Adipocyte (in vitro differentiated cells): ENCODE measurements around the gene ACCS.

Experiments
- DNase-seq: peaks from one replicate; pipeline ENCODE4 v3.0.0-alpha.2; 2015; ENCODE audit warnings: low read depth
- H3K27me3 ChIP-seq: replicated peaks from 2 replicates; pipeline ENCODE4 v1.7.0; 2013; ENCODE audit warnings: mild to moderate bottlenecking, low read length, moderate library complexity; ENCODE audit not compliant: control insufficient read depth, insufficient read depth
- H3K36me3 ChIP-seq: 2 replicates; pipeline ENCODE4 v1.7.0; 2013; ENCODE audit warnings: low read length, mild to moderate bottlenecking, moderate library complexity; ENCODE audit not compliant: control insufficient read depth, insufficient read depth, severe bottlenecking
- H3K4me1 ChIP-seq: 2 replicates; pipeline ENCODE4 v1.7.0; 2013; ENCODE audit warnings: mild to moderate bottlenecking, low read length, moderate library complexity; ENCODE audit not compliant: control insufficient read depth, insufficient read depth
- H3K4me3 ChIP-seq: 2 replicates; pipeline ENCODE4 v1.7.0; 2013; ENCODE audit warnings: mild to moderate bottlenecking, low read length, moderate library complexity
- H3K9ac ChIP-seq: 2 replicates; pipeline ENCODE4 v1.7.0; 2013; ENCODE audit warnings: mild to moderate bottlenecking, low read length, moderate library complexity
- H3K9me3 ChIP-seq: 2 replicates; pipeline ENCODE4 v1.7.0; 2013; ENCODE audit warnings: mild to moderate bottlenecking, low read length, moderate library complexity; ENCODE audit not compliant: control insufficient read depth

Gene ACCS, protein sequence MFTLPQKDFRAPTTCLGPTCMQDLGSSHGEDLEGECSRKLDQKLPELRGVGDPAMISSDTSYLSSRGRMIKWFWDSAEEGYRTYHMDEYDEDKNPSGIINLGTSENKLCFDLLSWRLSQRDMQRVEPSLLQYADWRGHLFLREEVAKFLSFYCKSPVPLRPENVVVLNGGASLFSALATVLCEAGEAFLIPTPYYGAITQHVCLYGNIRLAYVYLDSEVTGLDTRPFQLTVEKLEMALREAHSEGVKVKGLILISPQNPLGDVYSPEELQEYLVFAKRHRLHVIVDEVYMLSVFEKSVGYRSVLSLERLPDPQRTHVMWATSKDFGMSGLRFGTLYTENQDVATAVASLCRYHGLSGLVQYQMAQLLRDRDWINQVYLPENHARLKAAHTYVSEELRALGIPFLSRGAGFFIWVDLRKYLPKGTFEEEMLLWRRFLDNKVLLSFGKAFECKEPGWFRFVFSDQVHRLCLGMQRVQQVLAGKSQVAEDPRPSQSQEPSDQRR

DNA sequence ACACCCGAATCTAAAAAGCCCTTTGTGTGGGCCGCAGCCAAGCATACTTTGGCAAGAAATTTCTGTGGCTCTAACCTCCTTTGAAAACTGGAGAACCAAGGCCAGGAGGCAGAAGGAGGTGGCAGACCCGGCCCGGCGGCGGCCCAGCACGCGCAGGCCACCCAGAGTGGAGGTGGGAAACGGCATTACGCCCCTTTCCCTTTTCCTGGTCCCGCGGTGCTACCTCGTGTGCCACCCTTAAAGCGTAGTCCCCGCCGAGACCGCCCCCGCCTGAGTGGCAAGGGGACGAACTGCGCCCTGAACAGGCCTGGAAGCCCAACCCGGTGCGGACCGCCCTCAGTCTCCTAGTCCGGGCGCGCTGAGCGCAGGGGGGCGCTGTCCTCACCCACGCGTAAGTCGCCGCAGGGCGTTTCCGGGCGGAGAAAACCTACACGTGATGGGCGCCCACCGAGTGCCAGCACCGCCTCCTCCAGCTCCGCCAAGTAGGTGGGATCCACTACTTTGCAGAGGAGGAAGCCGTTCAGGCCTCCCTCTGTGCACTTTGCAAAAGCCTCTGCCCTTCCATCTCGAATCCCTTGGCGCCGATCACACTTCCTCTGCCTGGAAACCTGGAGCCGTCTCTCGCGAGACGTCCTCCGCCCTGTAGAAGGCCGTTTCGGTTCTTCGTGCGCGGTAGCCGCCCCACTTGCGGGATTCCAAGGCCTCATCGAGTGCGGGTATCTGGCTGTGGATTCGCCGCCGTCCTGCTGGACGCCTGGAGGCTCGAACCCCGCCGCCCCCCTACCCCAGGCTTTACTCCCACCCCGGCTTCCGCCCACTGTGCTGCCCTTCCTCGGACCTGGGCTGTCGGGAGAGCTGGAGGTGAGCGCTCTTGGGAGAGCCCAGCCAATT is at the start of gene ACCS:
Gene ACCS, plus strand, starts transcription at position 430 of the 891 bp plus-strand sequence. CDS start 1,358 bp downstream, outside the sequence.
- peak; percentile 96 for DNase-seq
- H3K36me3 ChIP-seq, result peaks cover 5% of the 10 kb centered on the region
- peak within 1 kb of the TSS; percentile 88 for H3K9ac ChIP-seq
- peak within 1 kb of the TSS; percentile 82 for H3K4me3 ChIP-seq
- peaks cover 6% of the 10 kb centered on the region for H3K4me1 ChIP-seq
- no peaks in the 10 kb centered on the region for H3K9me3 ChIP-seq
- no peaks in the 10 kb centered on the region for H3K27me3 ChIP-seq

DNA sequence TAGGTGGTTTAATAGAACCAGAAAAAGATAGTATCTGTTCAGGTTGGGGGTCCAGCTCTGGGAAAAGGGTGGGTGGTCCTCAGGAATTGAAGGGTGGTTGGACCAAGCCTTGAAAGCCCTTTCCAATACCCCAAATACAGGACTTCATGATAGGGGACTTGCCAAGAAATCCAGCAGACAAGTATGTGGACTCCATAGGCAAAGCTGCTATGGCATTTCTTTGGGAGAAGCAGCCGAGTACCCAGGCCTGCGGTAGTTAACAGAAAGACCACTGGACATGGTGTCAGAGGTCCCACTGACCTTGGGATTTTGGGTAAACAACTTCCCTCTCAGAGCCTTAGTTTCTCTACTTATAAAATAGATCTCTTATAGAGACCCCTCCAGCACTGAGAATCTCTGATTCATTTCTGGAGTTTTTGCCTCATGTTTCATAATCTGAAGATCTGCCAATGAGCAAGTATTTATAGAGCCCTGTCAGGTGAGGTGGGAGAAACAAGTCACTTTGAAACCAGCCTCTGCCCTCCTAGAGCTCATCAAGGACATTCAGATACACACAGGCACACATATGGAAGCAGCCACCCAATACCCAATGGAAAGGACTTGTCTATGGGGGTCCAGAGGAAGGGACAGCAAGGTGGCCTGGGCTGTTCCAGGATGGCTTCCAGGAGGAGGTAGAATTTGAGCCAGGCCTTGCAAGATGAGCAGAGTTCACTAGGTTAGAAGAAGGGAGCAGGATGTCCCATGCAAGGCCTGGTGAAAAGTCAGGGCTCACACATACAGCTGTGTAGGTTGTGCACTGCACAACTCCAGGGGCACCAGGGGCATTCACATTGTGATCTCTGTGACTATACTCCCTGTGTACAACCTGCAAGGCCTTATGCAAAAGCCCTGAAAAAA is 49.3 kb upstream of the ACCS start:
- Histone ChIP-seq H3K27me3 (no peaks in the 10 kb centered on the region), H3K4me1 (peaks cover 52% of the 10 kb centered on the region), H3K36me3 (no peaks in the 10 kb centered on the region), H3K4me3 (peak overlapping the region; percentile 57), H3K9me3 (peaks cover 3% of the 10 kb centered on the region), H3K9ac (peak overlapping the region; percentile 73)
- DNase-seq, result no peak

DNA sequence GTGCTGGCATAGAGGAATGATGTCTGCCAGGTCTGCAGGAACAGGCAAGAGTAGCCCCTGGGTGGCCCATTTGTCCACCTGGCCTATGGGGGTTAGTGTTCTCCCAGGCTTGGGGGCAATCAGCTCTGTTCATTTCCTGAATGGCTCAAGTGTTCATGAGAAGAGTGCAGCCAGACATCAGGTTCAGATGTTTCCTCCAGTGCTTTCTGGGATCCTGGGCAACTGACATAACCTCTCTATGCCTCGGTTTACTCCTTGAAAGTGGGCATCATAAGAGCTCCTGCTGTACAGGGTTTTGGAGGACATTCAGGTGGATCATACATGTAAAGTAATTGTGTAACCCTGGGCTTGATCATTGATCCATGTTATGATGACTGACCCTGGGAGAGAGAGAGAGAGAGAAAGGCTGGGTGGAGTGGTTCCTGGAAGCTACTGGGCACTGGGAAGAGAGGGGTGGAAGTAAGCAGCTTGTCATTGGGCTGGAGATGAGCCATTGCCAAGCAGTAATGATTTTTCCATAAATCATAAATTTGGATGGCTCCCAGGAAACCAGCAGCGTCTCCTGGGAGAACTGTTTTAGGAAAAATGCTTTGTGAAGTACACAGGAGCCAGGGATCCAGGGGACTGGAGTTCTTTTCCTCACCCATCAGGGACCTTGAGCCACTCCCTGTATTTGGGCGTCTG is 48.5 kb upstream of the ACCS start:
- Histone ChIP-seq H3K27me3 (no peaks in the 10 kb centered on the region), H3K4me1 (peaks cover 51% of the 10 kb centered on the region), H3K9me3 (peaks cover 10% of the 10 kb centered on the region), H3K9ac (no peak overlapping the region), H3K36me3 (no peaks in the 10 kb centered on the region), H3K4me3 (peak overlapping the region; percentile 27)
- DNase-seq, result no peak

DNA sequence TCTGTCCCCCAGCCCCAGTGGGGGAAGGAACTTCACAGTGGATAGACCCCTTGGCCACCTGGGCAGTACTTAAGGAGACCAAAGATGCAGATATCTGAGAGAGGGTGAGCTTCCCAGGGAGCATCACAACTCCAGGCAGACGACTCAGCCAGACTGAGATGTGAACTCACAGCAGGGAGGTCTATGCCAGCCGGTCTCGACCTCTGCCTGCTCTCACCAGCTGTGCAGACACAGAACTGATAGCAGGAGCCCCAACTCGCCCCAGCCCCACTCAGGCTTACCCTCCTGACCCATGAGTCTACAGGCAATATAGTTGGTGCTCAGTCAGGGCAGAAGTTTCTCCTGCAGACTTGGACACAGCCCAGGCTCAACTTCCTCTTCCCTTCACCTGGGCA is 47.9 kb upstream of the ACCS start:
- Histone ChIP-seq H3K36me3 (no peaks in the 10 kb centered on the region), H3K27me3 (no peaks in the 10 kb centered on the region), H3K4me1 (peaks cover 51% of the 10 kb centered on the region), H3K4me3 (no peak overlapping the region), H3K9ac (peak overlapping the region; percentile 7), H3K9me3 (peaks cover 10% of the 10 kb centered on the region)
- DNase-seq, result no peak

DNA sequence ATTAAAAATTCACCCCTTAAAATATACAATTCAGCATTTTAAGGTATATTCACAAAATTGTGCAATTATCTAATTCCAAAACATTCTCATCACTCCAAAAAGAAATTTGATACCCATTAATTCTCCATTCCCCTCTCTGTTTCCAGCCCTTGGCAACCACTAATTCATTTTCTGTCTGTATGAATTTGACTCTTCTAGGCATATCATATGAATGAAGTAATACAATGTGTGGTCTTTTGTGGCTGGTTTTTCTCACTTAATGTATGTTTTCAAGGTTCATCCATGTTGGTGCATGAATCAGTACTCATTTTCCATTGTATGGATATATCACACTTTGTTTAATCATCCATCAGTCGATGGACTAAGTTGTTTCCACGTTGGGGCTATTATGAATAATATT is 47.2 kb upstream of the ACCS start:
- Histone ChIP-seq H3K36me3 (no peaks in the 10 kb centered on the region), H3K4me3 (no peak overlapping the region), H3K9ac (no peak overlapping the region), H3K27me3 (no peaks in the 10 kb centered on the region), H3K4me1 (peaks cover 47% of the 10 kb centered on the region), H3K9me3 (peaks cover 10% of the 10 kb centered on the region)
- DNase-seq, result peak; percentile 10

DNA sequence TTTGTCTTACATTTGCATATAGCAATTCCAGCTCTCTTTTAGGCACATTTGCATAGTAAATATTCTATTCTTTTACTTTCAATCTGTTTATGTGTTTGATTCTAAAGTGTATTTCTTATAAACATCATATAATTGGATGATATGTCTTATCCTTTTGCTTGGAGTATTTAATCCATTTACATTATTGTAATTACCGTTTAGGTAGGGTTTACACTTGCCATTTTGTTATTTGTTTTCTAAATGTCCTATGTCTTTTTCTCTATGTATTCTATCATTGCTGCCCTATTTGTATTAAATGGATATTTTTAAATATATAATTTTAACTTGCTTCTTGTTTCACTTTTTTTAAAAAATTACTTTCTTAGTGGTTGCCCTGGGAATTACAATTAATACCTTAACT is 41.1 kb upstream of the ACCS start:
- no peak for DNase-seq
- Histone ChIP-seq H3K36me3 (no peaks in the 10 kb centered on the region), H3K4me1 (peaks cover 8% of the 10 kb centered on the region), H3K27me3 (no peaks in the 10 kb centered on the region), H3K9me3 (peaks cover 21% of the 10 kb centered on the region), H3K4me3 (no peak overlapping the region), H3K9ac (no peak overlapping the region)

DNA sequence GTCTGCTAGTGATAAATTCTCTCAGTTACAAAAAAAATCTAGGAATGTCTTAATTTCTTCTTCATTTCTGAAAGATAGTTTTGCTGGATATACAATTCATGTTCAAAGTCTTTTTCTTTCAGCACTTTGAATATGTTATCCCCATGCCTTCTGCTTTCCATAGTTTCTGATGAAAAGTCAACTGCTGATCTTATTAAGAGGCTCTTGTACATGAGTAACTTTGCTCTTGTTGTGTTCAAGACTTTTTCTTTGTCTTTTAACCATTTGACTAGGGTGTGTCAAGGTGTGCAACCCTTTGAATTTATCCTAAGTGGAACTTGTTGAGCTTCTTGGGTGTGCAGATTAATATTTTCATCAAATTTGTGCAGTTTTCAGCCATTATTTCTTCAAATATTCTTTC is 40.3 kb upstream of the ACCS start:
- no peak overlapping the region for H3K9ac ChIP-seq
- H3K4me1 ChIP-seq, result peaks cover 13% of the 10 kb centered on the region

DNA sequence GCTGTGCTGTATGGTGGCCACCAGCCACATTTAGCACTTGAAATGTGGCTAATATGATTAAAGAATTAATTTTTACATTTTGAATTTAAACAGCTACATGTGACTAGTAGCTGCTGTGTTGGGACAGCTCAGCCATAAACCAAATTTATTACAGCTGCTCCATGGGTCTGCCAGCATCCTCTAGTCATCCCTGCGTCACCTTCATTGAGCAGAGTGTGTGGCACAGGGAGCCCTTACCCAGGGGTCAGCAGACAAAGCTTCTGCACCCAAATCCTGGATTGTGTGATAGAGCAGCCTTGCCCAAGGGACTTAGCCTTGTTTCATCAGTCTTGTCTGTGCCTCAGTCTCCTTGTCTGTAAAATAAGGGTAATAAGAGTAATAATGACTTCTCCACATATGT is 37.7 kb upstream of the ACCS start:
- H3K4me1 ChIP-seq, result peaks cover 40% of the 10 kb centered on the region
- H3K27me3 ChIP-seq, result no peaks in the 10 kb centered on the region
- DNase-seq, result no peak
- peaks cover 11% of the 10 kb centered on the region for H3K9me3 ChIP-seq
- H3K36me3 ChIP-seq, result no peaks in the 10 kb centered on the region
- no peak overlapping the region for H3K4me3 ChIP-seq
- no peak overlapping the region for H3K9ac ChIP-seq

More for the DNA sequence above, 40.3 kb upstream of the ACCS start:
- no peaks in the 10 kb centered on the region for H3K36me3 ChIP-seq
- DNase-seq, result no peak
- H3K9me3 ChIP-seq, result peaks cover 21% of the 10 kb centered on the region
- H3K4me3 ChIP-seq, result no peak overlapping the region
- H3K27me3 ChIP-seq, result no peaks in the 10 kb centered on the region

DNA sequence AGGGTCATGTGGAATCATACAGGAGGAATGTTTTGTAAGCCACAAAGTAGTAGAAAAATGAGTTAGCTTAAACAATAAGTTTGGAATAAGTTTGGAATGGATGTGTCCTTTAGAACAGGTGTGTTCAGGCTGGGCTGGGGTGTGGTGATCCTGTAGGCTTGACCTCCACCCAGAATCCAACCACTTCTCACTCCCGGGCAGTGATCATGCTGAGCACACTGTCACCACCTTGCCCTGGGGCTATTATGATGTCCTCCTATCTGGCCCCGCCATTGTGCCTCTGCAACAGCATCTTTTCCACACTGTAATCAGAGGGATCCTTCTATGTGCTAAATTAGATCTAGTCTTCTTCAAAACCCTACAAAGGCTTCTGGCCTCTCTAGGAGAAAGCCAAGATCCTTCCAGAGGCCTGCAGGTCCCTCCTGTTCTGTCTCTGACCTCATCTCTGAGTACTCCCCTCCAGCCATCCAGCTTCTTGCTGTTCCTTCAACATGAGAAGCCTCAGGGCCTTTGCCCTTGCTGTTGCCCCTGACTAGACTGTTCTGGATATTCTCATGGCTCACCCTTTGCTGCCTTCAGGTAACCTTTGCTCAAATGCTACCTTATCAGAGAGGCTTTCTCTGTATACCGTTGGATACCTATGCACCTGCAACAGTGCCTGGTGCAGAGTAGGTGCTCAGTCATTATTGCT is 37.1 kb upstream of the ACCS start:
- H3K9ac ChIP-seq, result no peak overlapping the region
- H3K27me3 ChIP-seq, result no peaks in the 10 kb centered on the region
- no peaks in the 10 kb centered on the region for H3K36me3 ChIP-seq
- no peak overlapping the region for H3K4me3 ChIP-seq
- H3K9me3 ChIP-seq, result peaks cover 11% of the 10 kb centered on the region
- no peak for DNase-seq
- peaks cover 40% of the 10 kb centered on the region for H3K4me1 ChIP-seq

DNA sequence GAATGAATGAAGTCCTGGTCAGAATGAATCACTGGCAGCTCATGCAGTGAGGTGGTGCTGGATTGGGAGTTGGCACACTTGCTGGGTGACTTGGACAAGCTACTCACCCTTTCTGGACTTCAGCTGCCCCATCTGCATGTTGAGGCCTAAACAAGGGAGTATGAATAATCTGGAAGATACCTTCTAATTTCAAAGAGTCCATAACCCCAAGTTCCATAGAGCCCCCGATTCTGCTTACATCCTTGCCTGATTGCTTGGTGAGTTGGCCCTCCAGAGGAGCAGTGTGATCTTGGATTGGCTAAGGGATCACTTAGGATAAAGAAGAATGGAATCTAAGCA is 36.6 kb upstream of the ACCS start:
- H3K4me1 ChIP-seq, result peaks cover 40% of the 10 kb centered on the region

More for the DNA sequence above, 36.6 kb upstream of the ACCS start:
- Histone ChIP-seq H3K36me3 (no peaks in the 10 kb centered on the region), H3K9me3 (peaks cover 11% of the 10 kb centered on the region), H3K27me3 (no peaks in the 10 kb centered on the region), H3K4me3 (no peak overlapping the region), H3K9ac (no peak overlapping the region)
- DNase-seq, result no peak
